Nephron (organoid): ENCODE measurements around the gene USB1.
A peak's percentile ranks its signal among the peaks of the same experiment; 100 is the strongest.
"Not testable (repeated sequence)": the region's sequence is repeated elsewhere in the genome, so short reads cannot be mapped to it uniquely, and the experiment has no call there.

Experiments
- H3K27ac Mint-ChIP-seq, 3 experiments: 2 replicates each; pipeline ENCODE4 v1.8.0; 2020; ENCODE audit warnings: mixed read lengths in 3 of 3, mild to moderate bottlenecking in 2 of 3, moderate library complexity in 1 of 3
- H3K27me3 Mint-ChIP-seq: 2 replicates; pipeline ENCODE4 v1.8.0; 2021; ENCODE audit warnings: low read depth, mild to moderate bottlenecking, moderate library complexity, mixed read lengths
- H3K36me3 Mint-ChIP-seq: 2 replicates; pipeline ENCODE4 v1.8.0; 2020; ENCODE audit warnings: low read depth, mixed read lengths
- H3K4me1 Mint-ChIP-seq: 2 replicates; pipeline ENCODE4 v1.8.0; 2020; ENCODE audit warnings: mixed read lengths
- H3K4me3 Mint-ChIP-seq, 3 experiments: 2 replicates each; pipeline ENCODE4 v1.8.0; 2020; ENCODE audit warnings: mild to moderate bottlenecking in 3 of 3, mixed read lengths in 3 of 3, moderate library complexity in 2 of 3
- H3K9me3 Mint-ChIP-seq: 2 replicates; pipeline ENCODE4 v1.8.0; 2020; ENCODE audit warnings: mixed read lengths
- TF ChIP-seq, protein P1 (sequence below), 3 experiments: fragments of 200-600 bp; sonication (generic); IDR thresholded peaks; one replicate each; pipeline ENCODE4 v1.5.0; 2021; ENCODE audit warnings: antibody characterized with exemption in 3 of 3; ENCODE audit not compliant: unreplicated experiment in 3 of 3

USB1 gene

DNA sequence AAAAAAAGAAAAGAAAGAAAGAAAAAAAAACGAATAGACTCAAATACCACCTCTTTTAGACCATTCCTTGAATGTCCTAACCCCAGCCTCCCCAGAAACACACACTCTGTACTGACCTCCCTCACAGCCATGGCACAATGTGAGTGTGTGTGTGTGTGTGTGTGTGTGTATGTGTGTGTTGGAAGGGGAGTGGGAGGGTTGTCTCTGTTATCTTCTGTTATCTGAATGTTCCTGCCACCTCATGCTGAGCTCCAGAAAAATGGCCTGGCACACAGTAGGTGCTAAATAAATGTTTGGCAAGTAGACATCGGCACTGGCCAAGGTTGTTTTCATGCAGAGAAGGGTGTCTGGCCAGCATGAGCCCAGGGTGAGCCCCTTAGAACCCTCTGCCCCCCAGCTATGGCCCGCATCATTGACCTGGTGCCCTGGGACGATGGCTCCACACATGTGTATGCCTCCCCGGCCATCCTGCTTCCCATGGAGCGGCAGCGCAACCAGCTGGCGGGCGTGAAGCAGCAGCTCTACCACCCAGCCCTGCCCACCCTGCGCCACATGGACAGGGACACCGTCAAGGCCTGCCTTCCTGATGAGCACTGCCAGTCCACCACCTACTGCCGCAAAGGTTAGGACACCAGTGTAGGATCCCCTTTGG, 23.7 kb upstream of the USB1 start:
- Mint-ChIP-seq H3K27me3 (peaks cover 24% of the 10 kb centered on the region), H3K27ac (no peak overlapping the region), H3K4me3 (no peak overlapping the region), H3K4me1 (no peaks in the 10 kb centered on the region), H3K36me3 (no peaks in the 10 kb centered on the region), H3K9me3 (no peaks in the 10 kb centered on the region)
- TF ChIP-seq, protein P1, sequence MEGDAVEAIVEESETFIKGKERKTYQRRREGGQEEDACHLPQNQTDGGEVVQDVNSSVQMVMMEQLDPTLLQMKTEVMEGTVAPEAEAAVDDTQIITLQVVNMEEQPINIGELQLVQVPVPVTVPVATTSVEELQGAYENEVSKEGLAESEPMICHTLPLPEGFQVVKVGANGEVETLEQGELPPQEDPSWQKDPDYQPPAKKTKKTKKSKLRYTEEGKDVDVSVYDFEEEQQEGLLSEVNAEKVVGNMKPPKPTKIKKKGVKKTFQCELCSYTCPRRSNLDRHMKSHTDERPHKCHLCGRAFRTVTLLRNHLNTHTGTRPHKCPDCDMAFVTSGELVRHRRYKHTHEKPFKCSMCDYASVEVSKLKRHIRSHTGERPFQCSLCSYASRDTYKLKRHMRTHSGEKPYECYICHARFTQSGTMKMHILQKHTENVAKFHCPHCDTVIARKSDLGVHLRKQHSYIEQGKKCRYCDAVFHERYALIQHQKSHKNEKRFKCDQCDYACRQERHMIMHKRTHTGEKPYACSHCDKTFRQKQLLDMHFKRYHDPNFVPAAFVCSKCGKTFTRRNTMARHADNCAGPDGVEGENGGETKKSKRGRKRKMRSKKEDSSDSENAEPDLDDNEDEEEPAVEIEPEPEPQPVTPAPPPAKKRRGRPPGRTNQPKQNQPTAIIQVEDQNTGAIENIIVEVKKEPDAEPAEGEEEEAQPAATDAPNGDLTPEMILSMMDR (IDR thresholded peaks at IDR 0.05; ENCODE audit: unreplicated experiment in 3 of 3), result no peak

DNA sequence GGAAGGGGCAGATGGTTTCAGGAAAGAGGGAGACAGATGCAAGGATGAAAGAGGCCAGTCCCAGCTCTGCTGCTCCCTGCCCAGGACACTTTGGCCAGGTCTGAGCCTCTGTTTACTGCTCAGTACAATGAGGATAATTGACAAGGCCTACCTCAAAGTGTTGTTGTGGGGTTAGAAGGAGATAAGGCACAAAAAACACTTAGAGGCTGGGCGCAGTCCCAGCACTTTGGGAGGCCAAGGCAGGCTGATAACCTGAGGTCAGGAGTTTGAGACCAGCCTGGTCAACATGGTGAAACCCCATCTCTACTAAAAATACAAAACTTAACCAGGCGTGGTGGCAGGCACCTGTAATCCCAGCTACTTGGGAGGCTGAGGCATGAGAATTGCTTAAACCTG, 23.1 kb upstream of the USB1 start:
- H3K4me1 Mint-ChIP-seq, H3K9me3 Mint-ChIP-seq, H3K4me3 Mint-ChIP-seq, H3K27ac Mint-ChIP-seq, H3K36me3 Mint-ChIP-seq: not testable (repeated sequence)
- H3K27me3 Mint-ChIP-seq, result peaks cover 23% of the 10 kb centered on the region

DNA sequence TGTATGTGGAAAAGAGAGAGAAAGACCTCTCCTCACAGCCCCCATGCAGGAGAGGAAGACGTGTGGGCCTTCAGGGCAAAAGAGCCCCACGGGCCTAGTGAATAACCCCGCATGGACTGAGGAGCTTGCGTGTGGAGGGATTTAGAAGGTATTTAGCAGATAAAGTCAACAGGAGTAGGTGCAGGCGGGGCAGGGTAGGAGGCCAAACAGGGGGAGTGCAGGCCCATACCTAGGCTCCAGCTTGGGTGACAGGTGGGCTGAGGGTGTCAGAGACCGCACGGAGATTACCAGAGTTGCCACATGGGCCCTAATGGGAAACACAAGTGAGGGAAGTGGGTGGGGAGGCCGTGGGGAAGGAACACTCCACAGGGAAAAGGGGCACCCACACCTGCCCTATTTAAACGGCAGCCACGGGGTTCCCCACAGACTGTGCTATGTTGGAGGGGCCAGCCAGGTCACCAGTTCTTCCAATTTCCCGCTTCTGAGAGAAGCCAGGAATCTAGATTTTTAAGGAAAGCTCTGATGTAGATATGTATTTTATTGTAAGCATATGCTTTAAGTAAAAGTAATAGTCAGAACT, 22.1 kb upstream of the USB1 start:
- H3K9me3 Mint-ChIP-seq, result no peaks in the 10 kb centered on the region
- TF ChIP-seq, protein P1 (IDR thresholded peaks at IDR 0.05; ENCODE audit: unreplicated experiment in 3 of 3), result no peak
- no peak overlapping the region for H3K4me3 Mint-ChIP-seq
- H3K36me3 Mint-ChIP-seq, result no peaks in the 10 kb centered on the region
- no peaks in the 10 kb centered on the region for H3K4me1 Mint-ChIP-seq
- peaks cover 23% of the 10 kb centered on the region for H3K27me3 Mint-ChIP-seq
- no peak overlapping the region for H3K27ac Mint-ChIP-seq

DNA sequence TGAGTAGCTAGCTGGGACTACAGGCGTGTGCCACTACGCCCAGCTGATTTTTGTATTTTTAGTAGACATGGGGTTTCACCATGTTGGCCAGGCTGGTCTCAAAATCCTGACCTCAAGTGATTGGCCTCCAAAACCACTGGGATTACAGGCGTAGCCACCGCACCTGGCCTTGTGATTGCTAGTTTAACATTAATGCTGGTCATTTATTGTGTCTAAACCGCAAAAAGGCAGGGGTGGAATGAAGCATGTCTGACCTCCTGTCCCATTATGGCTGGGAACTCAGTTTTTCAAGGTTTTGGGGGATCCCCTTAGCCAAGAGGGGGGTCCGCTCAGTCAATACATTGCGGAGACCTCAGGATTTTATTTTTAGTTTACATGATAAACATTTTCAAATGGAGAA, 19.6 kb upstream of the USB1 start:
- no peak overlapping the region for H3K4me3 Mint-ChIP-seq
- no peaks in the 10 kb centered on the region for H3K36me3 Mint-ChIP-seq
- H3K9me3 Mint-ChIP-seq, result no peaks in the 10 kb centered on the region
- no peaks in the 10 kb centered on the region for H3K4me1 Mint-ChIP-seq
- H3K27ac Mint-ChIP-seq, result no peak overlapping the region
- TF ChIP-seq, protein P1 (IDR thresholded peaks at IDR 0.05; ENCODE audit: unreplicated experiment in 3 of 3), result no peak
- H3K27me3 Mint-ChIP-seq, result peaks cover 45% of the 10 kb centered on the region

DNA sequence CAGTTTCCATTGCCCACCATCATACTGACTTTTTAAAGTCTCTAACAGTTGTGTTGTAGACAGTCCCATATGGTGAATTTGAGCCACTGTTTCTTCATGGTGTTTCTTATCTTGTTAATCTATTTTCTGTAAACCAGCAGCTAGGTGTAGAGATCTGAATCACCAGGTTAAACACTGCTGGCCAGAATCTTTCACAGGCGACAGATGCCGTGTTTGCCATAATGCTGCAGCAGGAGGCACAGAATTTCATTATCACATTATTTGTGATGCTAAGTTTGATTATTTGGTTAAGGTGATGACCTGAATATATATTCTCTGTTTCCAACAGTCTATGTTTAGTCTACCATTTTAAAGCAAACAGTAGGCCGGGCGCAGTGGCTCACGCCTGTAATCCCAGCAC, 18.8 kb upstream of the USB1 start:
- TF ChIP-seq, protein P1 (IDR thresholded peaks at IDR 0.05; ENCODE audit: unreplicated experiment in 3 of 3), result no peak
- peaks cover 50% of the 10 kb centered on the region for H3K27me3 Mint-ChIP-seq
- no peak overlapping the region for H3K27ac Mint-ChIP-seq

DNA sequence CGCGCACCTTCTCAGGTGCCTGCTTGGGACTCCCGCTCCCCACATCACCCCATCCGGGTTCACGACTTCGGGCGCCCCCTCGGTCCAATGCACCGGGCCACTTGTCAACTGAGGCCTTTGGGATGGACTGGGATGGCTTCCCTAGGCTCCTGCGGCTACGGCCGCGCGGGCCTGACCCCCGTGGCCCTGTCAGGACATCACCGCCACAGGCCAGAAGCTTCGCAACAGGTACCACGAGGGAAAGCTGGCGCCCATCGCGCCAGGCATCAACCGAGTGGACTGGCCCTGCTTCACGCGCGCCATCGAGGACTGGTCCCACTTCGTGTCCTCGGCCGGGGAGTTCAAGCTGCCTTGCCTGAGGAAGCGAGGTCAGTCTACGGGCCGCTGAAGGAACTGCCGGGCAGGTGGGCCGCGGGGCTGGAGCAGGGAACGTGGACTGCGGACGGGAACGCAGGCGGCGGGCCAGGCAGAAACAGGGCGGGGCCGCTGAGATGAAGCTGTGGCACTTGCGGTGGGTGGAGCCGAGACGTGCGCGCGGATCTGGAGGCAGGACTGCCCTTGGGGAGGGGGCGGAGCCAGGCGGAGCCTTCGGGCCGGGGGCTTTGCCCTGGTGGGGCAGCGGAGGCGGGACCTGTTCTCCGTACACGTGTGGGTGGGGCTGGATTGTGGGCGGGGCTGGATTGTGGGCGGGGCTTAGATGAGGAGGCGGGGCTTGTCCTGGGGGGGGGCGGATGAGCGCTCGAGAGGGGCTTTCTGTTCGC, 16.6 kb upstream of the USB1 start:
- Mint-ChIP-seq H3K27ac (no peak overlapping the region), H3K4me3 (peak overlapping the region; percentile 86 to 89 (median 88))

More for the DNA sequence above, 18.8 kb upstream of the USB1 start:
- Mint-ChIP-seq H3K9me3 (no peaks in the 10 kb centered on the region), H3K36me3 (no peaks in the 10 kb centered on the region), H3K4me3 (no peak overlapping the region), H3K4me1 (no peaks in the 10 kb centered on the region)

More for the DNA sequence above, 16.6 kb upstream of the USB1 start:
- TF ChIP-seq, protein P1 (IDR thresholded peaks at IDR 0.05; ENCODE audit: unreplicated experiment in 3 of 3), result no peak
- peaks cover 56% of the 10 kb centered on the region for H3K27me3 Mint-ChIP-seq
- H3K36me3 Mint-ChIP-seq, result no peaks in the 10 kb centered on the region
- H3K9me3 Mint-ChIP-seq, result no peaks in the 10 kb centered on the region
- no peaks in the 10 kb centered on the region for H3K4me1 Mint-ChIP-seq
